Fibroblast of lung (primary cell): ENCODE data around the gene PPP2R5C.
"Not testable (repeated sequence)": the region's sequence is repeated elsewhere in the genome, so short reads cannot be mapped to it uniquely, and the experiment has no call there.

ENCODE experiments used
- CTCF ChIP-seq, 2 donors: IDR thresholded peaks in 1 of 2; conservative IDR thresholded peaks in 1 of 2; 1 replicate in 1 of 2; 2 replicates in 1 of 2; pipeline ENCODE4 v1.5.1; 2011 to 2012; ENCODE audit warnings: low read length in 2 of 2, control low read depth in 1 of 2, inconsistent platforms in 1 of 2, low read depth in 1 of 2, mild to moderate bottlenecking in 1 of 2
- EZH2 ChIP-seq: IDR thresholded peaks from 2 replicates; pipeline ENCODE4 v1.5.1; 2012; ENCODE audit warnings: low read length, control low read depth, mild to moderate bottlenecking; ENCODE audit errors: missing control alignments

DNA sequence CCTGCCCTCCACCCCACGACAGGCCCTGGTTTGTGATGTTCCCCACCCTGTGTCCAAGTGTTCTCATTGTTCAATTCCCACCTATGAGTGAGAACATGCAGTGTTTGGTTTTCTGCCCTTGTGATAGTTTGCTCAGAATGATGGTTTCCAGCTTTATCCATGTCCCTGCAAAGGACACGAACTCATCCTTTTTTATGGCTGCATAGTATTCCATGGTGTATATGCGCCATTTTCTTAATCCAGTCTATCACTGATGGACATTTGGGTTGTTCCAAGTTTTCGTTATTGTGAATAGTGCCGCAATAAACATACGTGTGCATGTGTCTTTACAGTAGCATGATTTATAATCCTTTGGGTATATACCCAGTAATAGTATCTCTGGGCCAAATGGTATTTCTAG lies 17.1 kb upstream of the PPP2R5C start:
- TF ChIP-seq CTCF (conservative IDR thresholded peaks at IDR 0.05 in 1 of 2, IDR thresholded peaks at IDR 0.05 in 1 of 2; ENCODE audit: low read depth in 1 of 2, low read length in 2 of 2); EZH2: not testable (repeated sequence)
